ENCODE measurements around the gene C10orf143.
"Not testable (repeated sequence)": the region's sequence is repeated elsewhere in the genome, so short reads cannot be mapped to it uniquely, and the experiment has no call there.

The C10orf143 gene

GRCh38 chr10:130099344-130099743 is 11.3 kb downstream of the C10orf143 start:
- DNase-seq (ENCODE audit: extremely low read depth, low read depth), result no peak
- H3K4me3 ChIP-seq (replicated peaks; ENCODE audit: low read depth, low read length), result no peak overlapping the region
- TF ChIP-seq, protein P1, sequence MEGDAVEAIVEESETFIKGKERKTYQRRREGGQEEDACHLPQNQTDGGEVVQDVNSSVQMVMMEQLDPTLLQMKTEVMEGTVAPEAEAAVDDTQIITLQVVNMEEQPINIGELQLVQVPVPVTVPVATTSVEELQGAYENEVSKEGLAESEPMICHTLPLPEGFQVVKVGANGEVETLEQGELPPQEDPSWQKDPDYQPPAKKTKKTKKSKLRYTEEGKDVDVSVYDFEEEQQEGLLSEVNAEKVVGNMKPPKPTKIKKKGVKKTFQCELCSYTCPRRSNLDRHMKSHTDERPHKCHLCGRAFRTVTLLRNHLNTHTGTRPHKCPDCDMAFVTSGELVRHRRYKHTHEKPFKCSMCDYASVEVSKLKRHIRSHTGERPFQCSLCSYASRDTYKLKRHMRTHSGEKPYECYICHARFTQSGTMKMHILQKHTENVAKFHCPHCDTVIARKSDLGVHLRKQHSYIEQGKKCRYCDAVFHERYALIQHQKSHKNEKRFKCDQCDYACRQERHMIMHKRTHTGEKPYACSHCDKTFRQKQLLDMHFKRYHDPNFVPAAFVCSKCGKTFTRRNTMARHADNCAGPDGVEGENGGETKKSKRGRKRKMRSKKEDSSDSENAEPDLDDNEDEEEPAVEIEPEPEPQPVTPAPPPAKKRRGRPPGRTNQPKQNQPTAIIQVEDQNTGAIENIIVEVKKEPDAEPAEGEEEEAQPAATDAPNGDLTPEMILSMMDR (IDR thresholded peaks at IDR 0.05; ENCODE audit: low read depth, low read length, missing control alignments), result no peak

- DNase-seq (ENCODE audit: extremely low read depth, low read depth), result not testable (repeated sequence)
Measured at GRCh38 chr10:130090565-130090964, 20.1 kb downstream of the C10orf143 start.

DNA sequence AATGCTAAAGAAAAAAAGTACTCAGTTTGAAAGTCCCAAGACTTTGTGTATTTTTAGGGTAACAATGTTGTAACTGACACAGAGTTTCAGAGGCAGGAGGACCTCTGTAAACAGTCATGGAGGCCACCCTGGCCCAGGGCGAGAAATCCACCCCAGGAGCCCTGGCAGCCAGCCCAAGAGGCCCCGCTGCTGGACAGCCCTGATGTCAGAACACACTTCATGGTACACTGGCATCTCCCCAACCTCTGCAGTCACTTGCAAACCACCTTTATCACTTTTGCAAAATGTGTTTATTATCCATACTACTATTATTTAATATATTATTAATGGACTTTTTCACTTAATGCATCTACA is 30.2 kb downstream of the C10orf143 start:
- TF ChIP-seq, protein P1 (IDR thresholded peaks at IDR 0.05; ENCODE audit: low read depth, low read length, missing control alignments), result no peak
- no peak overlapping the region for H3K4me3 ChIP-seq (replicated peaks; ENCODE audit: low read depth, low read length)
- no peak for DNase-seq (ENCODE audit: extremely low read depth, low read depth)

More at GRCh38 chr10:130090565-130090964, 20.1 kb downstream of the C10orf143 start:
- not testable (repeated sequence) for H3K4me3 ChIP-seq (replicated peaks; ENCODE audit: low read depth, low read length)

- TF ChIP-seq, protein P1 (IDR thresholded peaks at IDR 0.05; ENCODE audit: low read depth, low read length, missing control alignments), result no peak
- no peak overlapping the region for H3K4me3 ChIP-seq (replicated peaks; ENCODE audit: low read depth, low read length)
- DNase-seq (ENCODE audit: extremely low read depth, low read depth), result no peak
Measured at GRCh38 chr10:130079614-130080460, 30.8 kb downstream of the C10orf143 start.

GRCh38 chr10:130078120-130078519 is 32.5 kb downstream of the C10orf143 start:
- TF ChIP-seq, protein P1 (IDR thresholded peaks at IDR 0.05; ENCODE audit: low read depth, low read length, missing control alignments), result no peak
- no peak overlapping the region for H3K4me3 ChIP-seq (replicated peaks; ENCODE audit: low read depth, low read length)
- DNase-seq (ENCODE audit: extremely low read depth, low read depth), result no peak

DNA sequence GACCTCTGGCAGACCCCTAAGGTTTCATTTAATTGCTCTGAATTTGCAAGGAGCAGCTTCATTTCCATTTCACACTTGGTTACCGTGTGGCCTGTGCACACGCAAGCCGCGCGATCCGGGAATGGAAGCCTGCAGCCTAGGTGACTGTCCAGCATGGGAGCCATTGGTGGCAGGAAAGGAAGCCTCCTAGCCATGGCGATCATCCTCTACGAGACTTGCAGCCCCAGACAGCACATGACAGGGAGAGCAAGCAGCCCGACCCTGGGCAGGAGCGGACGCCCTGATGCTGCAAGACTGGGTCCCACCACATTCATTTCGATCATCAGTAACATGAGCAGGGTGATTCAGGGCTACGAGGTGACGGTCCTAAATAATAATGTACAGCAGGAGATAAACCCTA is 33.9 kb downstream of the C10orf143 start:
- TF ChIP-seq, protein P1 (IDR thresholded peaks at IDR 0.05; ENCODE audit: low read depth, low read length, missing control alignments), result no peak
- no peak for DNase-seq (ENCODE audit: extremely low read depth, low read depth)
- H3K4me3 ChIP-seq (replicated peaks; ENCODE audit: low read depth, low read length), result no peak overlapping the region

DNA sequence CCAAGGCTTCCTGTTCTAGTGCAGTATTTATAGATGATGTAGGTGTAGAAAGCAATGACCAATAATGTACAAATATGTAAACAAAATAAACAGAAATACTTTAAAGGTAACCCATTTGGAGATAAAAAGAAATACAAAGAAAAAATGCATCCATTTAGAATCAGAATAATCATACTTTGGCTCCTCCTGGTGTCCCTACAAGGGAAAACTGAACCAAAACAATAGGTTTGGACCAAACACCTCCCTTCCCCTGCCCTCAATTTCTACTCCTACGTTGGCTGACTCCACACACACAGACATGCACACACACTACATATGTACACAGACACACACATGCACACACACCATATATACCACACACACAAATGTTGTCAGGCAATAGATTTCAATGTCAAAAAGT is 36.0 kb downstream of the C10orf143 start:
- H3K4me3 ChIP-seq (replicated peaks; ENCODE audit: low read depth, low read length), result no peak overlapping the region
- TF ChIP-seq, protein P1 (IDR thresholded peaks at IDR 0.05; ENCODE audit: low read depth, low read length, missing control alignments), result no peak
- DNase-seq (ENCODE audit: extremely low read depth, low read depth), result no peak
